Measurements from ENCODE around the gene BBIP1.
A peak's percentile ranks its signal among the peaks of the same experiment; 100 is the strongest.
"Not testable (repeated sequence)": the region's sequence is repeated elsewhere in the genome, so short reads cannot be mapped to it uniquely, and the experiment has no call there.

The BBIP1 gene

DNA sequence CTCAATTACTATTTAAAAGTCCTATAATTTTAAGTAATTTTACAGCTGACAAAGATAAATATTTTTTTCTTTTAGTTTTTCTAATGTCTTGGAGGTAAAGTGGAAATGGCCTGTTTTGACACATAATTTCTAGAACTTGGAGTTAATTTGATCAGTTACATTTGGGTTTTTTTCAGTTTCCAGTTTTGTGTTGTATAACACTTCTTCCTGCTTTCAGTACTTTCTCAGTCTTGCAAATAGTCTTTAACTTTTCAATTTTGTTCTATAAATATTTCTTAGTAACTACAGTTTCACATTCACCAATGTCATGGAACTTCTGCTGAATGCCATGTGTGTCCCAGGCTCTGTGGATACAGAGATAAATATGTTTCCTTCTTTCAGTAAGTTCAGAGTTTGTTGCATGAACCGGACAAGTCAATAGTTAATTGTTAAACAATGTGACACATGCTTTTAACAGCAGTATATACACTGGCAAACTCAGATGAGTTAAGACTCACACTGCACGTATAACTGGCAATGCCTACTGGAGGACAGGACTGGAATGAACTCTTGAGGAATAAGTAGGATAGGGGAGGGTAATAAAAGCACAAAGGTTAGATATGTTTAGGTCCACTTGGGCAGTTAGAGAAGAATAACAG lies 5.0 kb upstream of the BBIP1 start:
- Histone ChIP-seq H3K27ac (ENCODE audit: low read length) (no peak overlapping the region), H3K4me3 (ENCODE audit: low read length) (no peak overlapping the region), H3K9me3 (ENCODE audit: control insufficient read depth, insufficient read depth, low read length) (no peaks in the 10 kb centered on the region), H3K4me1 (ENCODE audit: control insufficient read depth, insufficient read depth, low read length) (no peaks in the 10 kb centered on the region), H3K36me3 (ENCODE audit: control insufficient read depth, insufficient read depth, low read length) (no peaks in the 10 kb centered on the region), H3K27me3 (ENCODE audit: control insufficient read depth, insufficient read depth, low read length) (no peaks in the 10 kb centered on the region)
- WGBS (ENCODE audit: insufficient coverage, insufficient read length) = no CpG with 5 or more reads among the region's 2 CpGs
- DNase-seq (ENCODE audit: low read depth, low spot score) = no peak

DNA sequence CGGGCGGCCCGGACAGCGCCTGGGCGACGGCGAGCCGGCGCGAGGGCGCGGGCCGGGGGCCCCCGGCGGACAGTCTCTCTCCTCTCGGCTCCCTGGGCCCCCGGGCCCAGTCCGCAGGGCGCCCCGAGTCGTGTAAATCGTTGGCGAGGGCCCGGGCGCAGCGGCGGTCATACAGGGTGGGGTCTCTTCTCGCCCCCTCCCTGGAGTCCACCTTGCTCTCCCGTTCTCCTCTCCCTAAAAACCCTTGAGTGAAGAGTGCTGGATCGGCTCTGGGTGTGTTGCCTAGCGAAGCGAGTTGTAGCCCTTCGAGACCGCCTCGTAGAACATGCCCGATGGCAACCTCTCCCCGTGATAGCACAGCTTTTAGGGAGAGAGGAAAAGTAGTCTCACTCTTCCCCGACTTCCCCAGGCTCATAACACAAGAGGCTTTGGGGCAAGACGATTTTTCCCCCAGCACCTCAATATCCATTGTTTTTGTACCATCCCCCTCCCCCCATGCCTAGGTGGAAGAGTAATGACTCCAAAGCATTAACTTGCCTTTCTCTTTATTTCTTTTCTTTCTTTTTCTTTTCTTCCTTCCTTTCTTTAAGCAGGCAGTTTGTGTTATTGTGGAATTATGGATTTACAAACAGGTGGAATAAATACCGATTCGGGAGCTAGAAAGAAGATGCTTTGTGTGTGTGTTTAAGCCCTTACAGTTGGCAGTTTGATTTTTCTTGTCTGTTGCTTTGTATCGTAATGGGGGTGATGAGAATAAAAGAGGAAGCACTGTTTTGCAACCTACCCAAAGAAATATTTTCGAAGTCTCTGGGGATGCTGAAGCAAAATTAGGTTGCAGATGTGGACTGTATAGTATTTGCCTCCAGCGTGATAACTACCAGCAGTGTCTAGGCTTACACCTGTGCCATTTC lies 1.2 kb upstream of the BBIP1 start:
- no peak for DNase-seq (ENCODE audit: low read depth, low spot score)

DNA sequence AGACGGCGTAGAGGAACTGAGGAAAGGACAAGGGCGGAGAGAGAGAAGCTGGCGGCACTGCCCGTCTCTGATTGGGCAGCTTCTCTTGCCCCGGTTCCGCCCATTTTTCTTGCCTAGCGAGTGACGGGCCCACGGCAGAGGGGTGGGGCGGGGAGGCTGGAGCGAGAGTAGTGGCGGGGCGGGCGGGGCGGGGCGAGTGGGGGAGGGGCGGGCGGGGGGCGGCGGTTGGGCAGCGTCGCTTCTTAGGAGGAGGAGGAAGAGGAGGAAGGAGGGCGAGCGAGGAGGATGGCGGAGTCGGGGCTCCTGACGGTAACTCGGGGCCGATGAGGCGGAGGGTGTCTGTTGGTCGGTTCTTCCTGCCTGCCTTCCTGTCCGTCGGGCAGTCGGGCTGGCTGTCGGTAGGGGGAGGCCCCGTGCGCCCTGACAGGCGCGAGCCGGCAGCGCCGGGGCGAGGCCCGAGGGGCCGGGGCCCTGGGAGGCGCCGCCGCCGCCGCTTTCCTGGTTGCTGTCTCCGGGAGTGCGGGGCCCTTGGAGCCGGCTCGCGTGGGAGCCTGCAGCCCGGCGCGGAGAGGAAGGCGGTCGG lies 460 bp upstream of the BBIP1 start, which contains the start of gene SHOC2:
TSS of gene SHOC2 (plus strand) at position 256 of the 583 bp plus-strand sequence. CDS start 44,755 bp downstream, outside the sequence.
- Histone ChIP-seq H3K4me3 (ENCODE audit: low read length) (peak within 1 kb of the TSS; percentile 97), H3K9me3 (ENCODE audit: control insufficient read depth, insufficient read depth, low read length) (no peaks in the 10 kb centered on the region), H3K4me1 (ENCODE audit: control insufficient read depth, insufficient read depth, low read length) (0 out of 2 replicates have a peak, but pooled peaks cover 3% of the 10 kb centered on the region), H3K36me3 (ENCODE audit: control insufficient read depth, insufficient read depth, low read length) (no peaks in the 10 kb centered on the region), H3K27me3 (ENCODE audit: control insufficient read depth, insufficient read depth, low read length) (no peaks in the 10 kb centered on the region), H3K27ac (ENCODE audit: low read length) (no peak within 1 kb of the TSS)
- no peak for DNase-seq (ENCODE audit: low read depth, low spot score)
- no CpG with 5 or more reads among the region's 61 CpGs for WGBS (ENCODE audit: insufficient coverage, insufficient read length)

More for the DNA sequence above, 1.2 kb upstream of the BBIP1 start:
- Histone ChIP-seq H3K4me3 (ENCODE audit: low read length) (peak overlapping the region; percentile 97), H3K9me3 (ENCODE audit: control insufficient read depth, insufficient read depth, low read length) (no peaks in the 10 kb centered on the region), H3K4me1 (ENCODE audit: control insufficient read depth, insufficient read depth, low read length) (0 out of 2 replicates have a peak, but pooled peaks cover 3% of the 10 kb centered on the region), H3K36me3 (ENCODE audit: control insufficient read depth, insufficient read depth, low read length) (no peaks in the 10 kb centered on the region), H3K27ac (ENCODE audit: low read length) (no peak overlapping the region), H3K27me3 (ENCODE audit: control insufficient read depth, insufficient read depth, low read length) (no peaks in the 10 kb centered on the region)
- WGBS (ENCODE audit: insufficient coverage, insufficient read length) = no CpG with 5 or more reads among the region's 44 CpGs

DNA sequence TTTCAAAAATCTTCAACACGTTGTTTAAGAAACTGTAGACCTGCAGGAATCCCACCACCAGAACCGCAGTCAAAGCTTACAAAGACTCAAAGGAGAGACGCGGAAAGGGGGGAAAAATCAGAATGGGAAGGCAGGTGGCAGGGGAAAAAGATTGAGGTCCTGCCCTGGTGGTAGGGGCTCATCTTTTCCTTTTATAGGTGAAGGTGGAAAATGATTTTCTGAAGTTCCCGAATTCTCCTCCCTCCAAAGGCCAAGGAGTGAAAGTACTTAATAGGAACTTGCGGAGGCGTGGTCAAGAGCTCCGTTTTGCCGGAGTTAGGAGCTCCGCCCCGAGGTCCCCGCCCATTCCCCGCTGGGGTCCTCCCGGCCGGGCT lies 724 bp downstream of the BBIP1 start:
- H3K4me3 ChIP-seq (ENCODE audit: low read length) = peak overlapping the region; percentile 93; the same call in 1 of the 2 replicates
- WGBS (ENCODE audit: insufficient coverage, insufficient read length) = no CpG with 5 or more reads among the region's 15 CpGs
- H3K9me3 ChIP-seq (ENCODE audit: control insufficient read depth, insufficient read depth, low read length) = no peaks in the 10 kb centered on the region
- H3K36me3 ChIP-seq (ENCODE audit: control insufficient read depth, insufficient read depth, low read length) = no peaks in the 10 kb centered on the region
- peak; percentile 88 for DNase-seq (ENCODE audit: low read depth, low spot score)
- H3K27me3 ChIP-seq (ENCODE audit: control insufficient read depth, insufficient read depth, low read length) = no peaks in the 10 kb centered on the region
- 0 out of 2 replicates have a peak, but pooled peaks cover 3% of the 10 kb centered on the region for H3K4me1 ChIP-seq (ENCODE audit: control insufficient read depth, insufficient read depth, low read length)
- no peak overlapping the region for H3K27ac ChIP-seq (ENCODE audit: low read length)

DNA sequence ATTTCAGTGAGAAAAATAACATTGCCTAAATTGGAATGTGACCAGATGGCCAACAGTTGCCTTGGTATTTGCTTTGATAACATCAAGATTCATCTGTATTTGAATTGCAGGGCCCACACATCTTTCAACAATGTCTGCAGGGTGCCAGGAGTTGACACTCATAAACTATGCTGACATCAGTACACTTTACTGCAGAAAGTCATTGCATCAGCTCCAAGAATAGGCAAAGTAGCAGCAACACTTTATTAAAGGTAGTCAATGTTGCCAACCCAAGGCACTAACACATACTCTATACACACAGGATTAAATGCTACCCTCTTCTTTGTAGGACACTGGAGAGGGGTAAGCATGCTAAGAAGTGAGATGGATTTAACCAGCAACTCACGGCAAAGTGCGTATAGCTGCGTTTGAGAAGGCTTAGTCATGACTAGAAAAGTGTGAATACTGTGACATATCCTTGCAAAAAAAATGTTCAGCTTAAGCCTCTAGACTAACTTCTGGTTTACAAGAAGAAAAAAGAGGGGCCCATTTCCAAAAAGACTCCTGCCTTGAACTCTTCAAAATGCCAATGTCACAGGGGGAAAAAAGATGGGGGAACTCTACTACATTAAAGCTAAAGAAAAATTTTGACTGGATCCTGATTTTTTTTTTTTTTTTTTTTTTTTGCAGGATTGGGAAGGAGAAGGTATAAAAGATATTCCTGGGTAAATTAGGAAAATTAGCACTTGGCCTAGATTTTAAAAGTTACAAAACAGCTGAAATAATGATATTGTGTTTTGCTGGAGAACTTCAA lies 2.2 kb downstream of the BBIP1 start:
- no peak for DNase-seq (ENCODE audit: low read depth, low spot score)
- WGBS (ENCODE audit: insufficient coverage, insufficient read length) = no CpG with 5 or more reads among the region's 3 CpGs
- H3K9me3 ChIP-seq (ENCODE audit: control insufficient read depth, insufficient read depth, low read length) = no peaks in the 10 kb centered on the region
- H3K4me3 ChIP-seq (ENCODE audit: low read length) = no peak overlapping the region
- no peaks in the 10 kb centered on the region for H3K36me3 ChIP-seq (ENCODE audit: control insufficient read depth, insufficient read depth, low read length)
- no peak overlapping the region for H3K27ac ChIP-seq (ENCODE audit: low read length)
- H3K27me3 ChIP-seq (ENCODE audit: control insufficient read depth, insufficient read depth, low read length) = no peaks in the 10 kb centered on the region
- H3K4me1 ChIP-seq (ENCODE audit: control insufficient read depth, insufficient read depth, low read length) = 0 out of 2 replicates have a peak, but pooled peaks cover 3% of the 10 kb centered on the region

DNA sequence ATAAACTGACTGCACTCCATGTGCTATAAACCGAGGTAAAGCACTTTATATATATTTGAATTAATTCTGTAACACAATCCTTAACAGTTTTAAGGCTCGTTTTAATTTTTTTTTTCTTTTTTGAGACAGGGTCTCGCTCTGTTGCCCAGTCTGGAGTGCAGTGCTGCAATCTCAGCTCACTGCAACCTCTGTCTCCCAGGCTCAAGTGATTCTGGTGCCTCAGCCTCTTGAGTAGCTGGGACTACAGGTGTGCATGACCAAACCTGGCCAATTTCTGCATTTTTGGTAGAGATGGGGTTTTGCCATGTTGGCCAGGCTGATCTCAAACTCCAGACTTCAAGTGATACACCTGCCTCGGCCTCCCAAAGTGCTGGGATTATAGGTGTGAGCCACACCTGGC lies 3.4 kb downstream of the BBIP1 start:
- H3K4me3 ChIP-seq (ENCODE audit: low read length); H3K36me3 ChIP-seq (ENCODE audit: control insufficient read depth, insufficient read depth, low read length); H3K27me3 ChIP-seq (ENCODE audit: control insufficient read depth, insufficient read depth, low read length); H3K9me3 ChIP-seq (ENCODE audit: control insufficient read depth, insufficient read depth, low read length); H3K27ac ChIP-seq (ENCODE audit: low read length); DNase-seq (ENCODE audit: low read depth, low spot score); H3K4me1 ChIP-seq (ENCODE audit: control insufficient read depth, insufficient read depth, low read length): not testable (repeated sequence)
- no CpG with 5 or more reads among the region's 4 CpGs for WGBS (ENCODE audit: insufficient coverage, insufficient read length)

DNA sequence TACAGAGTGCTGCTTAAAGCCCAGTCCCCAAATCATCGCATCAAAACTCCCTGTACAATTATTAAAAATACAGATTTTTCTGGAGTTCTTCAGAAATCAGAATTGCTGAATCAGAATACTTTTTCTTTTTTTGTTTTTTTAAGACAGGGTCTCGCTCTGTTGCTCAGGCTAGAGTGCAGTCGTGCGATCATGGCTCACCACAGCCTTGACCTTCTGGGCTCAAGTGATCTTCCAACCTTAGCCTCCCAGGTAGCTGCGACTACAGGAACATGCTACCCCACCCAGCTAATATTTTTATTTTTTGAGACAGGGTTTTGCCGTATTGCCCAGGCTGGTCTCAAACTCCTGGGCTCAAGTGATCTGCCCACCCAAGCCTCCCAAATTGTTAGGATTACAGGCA lies 3.9 kb downstream of the BBIP1 start:
- no CpG with 5 or more reads among the region's 6 CpGs for WGBS (ENCODE audit: insufficient coverage, insufficient read length)
- H3K4me3 ChIP-seq (ENCODE audit: low read length) = no peak overlapping the region

DNA sequence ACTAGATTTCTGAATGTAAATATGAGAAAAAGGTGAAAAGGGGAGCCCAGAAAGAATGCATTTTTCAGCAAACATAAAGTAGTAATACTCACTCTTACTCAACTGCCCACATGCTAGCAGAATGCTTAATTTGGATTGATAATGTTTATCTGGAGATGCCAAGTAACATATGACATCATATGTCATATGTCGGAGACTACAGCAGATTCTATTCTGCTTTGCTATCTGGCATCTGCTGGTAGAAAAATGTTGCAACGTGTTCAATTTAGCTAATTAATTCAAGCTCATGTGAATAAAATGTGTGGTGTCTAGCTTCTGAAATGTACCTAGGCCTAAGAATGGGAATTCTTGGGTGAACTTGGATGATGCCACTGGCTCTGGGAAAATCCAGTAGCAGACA lies 4.5 kb downstream of the BBIP1 start:
- no CpG with 5 or more reads among the region's 2 CpGs for WGBS (ENCODE audit: insufficient coverage, insufficient read length)
- Histone ChIP-seq H3K4me3 (ENCODE audit: low read length) (no peak overlapping the region), H3K4me1 (ENCODE audit: control insufficient read depth, insufficient read depth, low read length) (0 out of 2 replicates have a peak, but pooled peaks cover 3% of the 10 kb centered on the region), H3K36me3 (ENCODE audit: control insufficient read depth, insufficient read depth, low read length) (no peaks in the 10 kb centered on the region), H3K27ac (ENCODE audit: low read length) (no peak overlapping the region), H3K9me3 (ENCODE audit: control insufficient read depth, insufficient read depth, low read length) (no peaks in the 10 kb centered on the region), H3K27me3 (ENCODE audit: control insufficient read depth, insufficient read depth, low read length) (no peaks in the 10 kb centered on the region)
- DNase-seq (ENCODE audit: low read depth, low spot score) = no peak

More for the DNA sequence above, 3.9 kb downstream of the BBIP1 start:
- H3K36me3 ChIP-seq (ENCODE audit: control insufficient read depth, insufficient read depth, low read length) = no peaks in the 10 kb centered on the region
- no peaks in the 10 kb centered on the region for H3K27me3 ChIP-seq (ENCODE audit: control insufficient read depth, insufficient read depth, low read length)
- no peaks in the 10 kb centered on the region for H3K9me3 ChIP-seq (ENCODE audit: control insufficient read depth, insufficient read depth, low read length)
- no peak for DNase-seq (ENCODE audit: low read depth, low spot score)
- 0 out of 2 replicates have a peak, but pooled peaks cover 3% of the 10 kb centered on the region for H3K4me1 ChIP-seq (ENCODE audit: control insufficient read depth, insufficient read depth, low read length)
- H3K27ac ChIP-seq (ENCODE audit: low read length) = no peak overlapping the region

DNA sequence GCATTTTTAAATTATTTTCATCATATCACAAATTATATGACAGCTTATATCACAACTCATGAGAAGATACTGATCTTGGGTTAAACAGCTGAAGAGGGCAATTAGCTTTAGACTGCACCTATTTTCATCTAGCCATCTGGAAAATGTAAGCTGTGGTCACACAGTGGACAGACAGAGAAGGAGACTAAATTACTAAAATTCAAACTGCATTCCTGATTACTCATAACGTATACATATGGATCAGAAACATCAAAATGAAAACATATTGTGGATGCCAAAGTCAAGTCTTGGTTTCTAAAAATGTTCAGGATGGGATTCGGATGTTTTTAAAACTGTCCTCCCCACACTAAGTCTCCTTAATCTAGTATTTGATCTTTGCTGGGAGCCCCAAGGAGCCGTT lies 6.6 kb downstream of the BBIP1 start:
- Histone ChIP-seq H3K4me3 (ENCODE audit: low read length) (no peak overlapping the region), H3K4me1 (ENCODE audit: control insufficient read depth, insufficient read depth, low read length) (0 out of 2 replicates have a peak, but pooled peaks cover 3% of the 10 kb centered on the region), H3K27ac (ENCODE audit: low read length) (no peak overlapping the region), H3K36me3 (ENCODE audit: control insufficient read depth, insufficient read depth, low read length) (no peaks in the 10 kb centered on the region), H3K9me3 (ENCODE audit: control insufficient read depth, insufficient read depth, low read length) (no peaks in the 10 kb centered on the region), H3K27me3 (ENCODE audit: control insufficient read depth, insufficient read depth, low read length) (no peaks in the 10 kb centered on the region)
- WGBS (ENCODE audit: insufficient coverage, insufficient read length) = no CpG with 5 or more reads among the region's 3 CpGs
- DNase-seq (ENCODE audit: low read depth, low spot score) = no peak

DNA sequence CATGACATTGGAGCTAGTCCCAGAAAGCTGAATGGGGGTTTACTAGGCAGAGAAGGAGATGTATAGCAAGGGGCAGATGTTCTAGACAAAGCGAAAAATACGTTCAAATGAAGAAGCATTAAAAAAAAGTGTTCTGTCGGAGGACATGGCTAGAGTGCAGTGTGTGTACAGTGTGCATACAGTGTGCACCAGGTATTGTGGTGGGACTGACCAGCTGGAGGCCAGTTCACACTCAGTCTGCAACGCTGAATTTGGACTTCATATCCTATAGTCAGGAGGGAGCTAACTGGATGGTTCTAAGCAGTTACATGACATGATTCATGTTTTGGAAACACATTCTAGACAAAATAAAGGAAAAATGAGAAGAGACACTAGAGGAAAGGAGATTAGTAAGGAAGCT lies 8.8 kb downstream of the BBIP1 start:
- no CpG with 5 or more reads among the region's 4 CpGs for WGBS (ENCODE audit: insufficient coverage, insufficient read length)
- no peak overlapping the region for H3K27ac ChIP-seq (ENCODE audit: low read length)
- no peak for DNase-seq (ENCODE audit: low read depth, low spot score)
- no peaks in the 10 kb centered on the region for H3K4me1 ChIP-seq (ENCODE audit: control insufficient read depth, insufficient read depth, low read length)
- no peaks in the 10 kb centered on the region for H3K27me3 ChIP-seq (ENCODE audit: control insufficient read depth, insufficient read depth, low read length)
- H3K4me3 ChIP-seq (ENCODE audit: low read length) = no peak overlapping the region
- no peaks in the 10 kb centered on the region for H3K9me3 ChIP-seq (ENCODE audit: control insufficient read depth, insufficient read depth, low read length)
- H3K36me3 ChIP-seq (ENCODE audit: control insufficient read depth, insufficient read depth, low read length) = no peaks in the 10 kb centered on the region

All from iPS DF 6.9 (cell line).